Left kidney (tissue), 2 donors: ENCODE results near the gene TGFB2. TPM values are rescaled to one million over a fixed set of nuclear protein-coding genes. Genes with fewer than 3 reads are reported as not detected.

ENCODE experiments used
- DNase-seq: peaks from one replicate; pipeline ENCODE4 v3.0.0-alpha.2; 2013
- polyA plus RNA-seq: library from polyadenylated mRNA; unstranded; fragments of 120-200 nt; gene quantifications from one replicate; pipeline ENCODE4 v1.2.1, GENCODE V29; 2013; ENCODE audit not compliant: insufficient read length

The TGFB2 gene
- polyA plus RNA-seq, 1 donor = 14.0 TPM

DNA sequence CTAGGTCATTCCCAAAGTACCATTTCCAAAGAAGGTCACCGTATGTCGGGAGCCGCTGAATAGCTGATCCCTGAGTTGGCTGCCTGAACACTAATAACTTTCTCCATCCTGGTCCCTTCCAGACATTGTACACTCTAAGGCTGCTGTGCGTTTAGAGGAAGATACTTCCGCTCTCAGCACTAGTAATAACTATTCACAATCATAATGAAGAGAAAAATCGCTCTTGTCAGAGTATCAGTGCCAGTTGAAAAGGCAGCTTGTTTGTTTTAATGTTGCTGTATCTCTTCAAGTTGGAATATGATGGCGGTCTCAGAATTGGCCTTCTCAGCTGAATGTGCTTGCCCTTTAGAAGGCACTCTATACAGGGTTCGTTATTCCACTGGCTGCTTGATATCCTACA, 43.5 kb downstream of the TGFB2 start:
- no peak for DNase-seq

GRCh38 chr1:218390618-218391017, 45.5 kb downstream of the TGFB2 start:
- DNase-seq = no peak

DNA sequence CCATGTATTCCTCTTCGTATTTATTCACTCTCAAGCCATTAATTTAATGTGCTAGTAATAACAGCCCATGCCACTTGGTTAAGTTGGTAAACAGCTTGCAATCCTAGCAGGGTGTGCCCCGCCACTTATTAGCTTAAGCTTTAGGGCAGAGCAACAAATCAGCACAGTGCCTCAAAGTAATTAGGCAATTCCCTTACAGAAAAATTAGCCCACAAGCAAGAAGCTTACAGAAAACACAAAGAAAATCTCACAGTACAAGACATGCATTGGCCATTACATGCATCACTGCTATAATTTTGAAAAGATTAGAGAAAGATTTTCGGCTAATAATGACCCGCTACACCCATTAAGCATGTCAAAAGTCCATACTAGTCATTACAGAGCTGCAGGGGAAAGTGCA, 47.6 kb downstream of the TGFB2 start:
- DNase-seq = no peak

DNA sequence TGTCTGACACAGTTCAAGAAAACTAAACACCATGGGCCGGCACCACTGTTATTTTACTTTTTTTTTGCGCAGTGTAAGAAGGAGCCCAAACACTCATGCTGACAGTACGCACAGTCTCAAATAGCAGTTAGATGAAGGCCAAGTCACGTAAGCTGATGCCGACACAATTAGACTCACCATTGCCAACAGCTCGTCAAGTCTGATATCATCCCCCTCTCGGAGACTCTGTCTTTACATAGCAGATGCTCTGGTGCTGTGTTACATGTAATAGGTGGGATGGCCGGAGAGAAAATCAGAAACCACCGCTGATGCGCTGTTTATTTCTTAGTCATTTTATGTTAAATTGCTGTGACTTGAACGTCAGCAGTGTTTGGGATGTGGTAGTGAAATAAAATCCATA, 49.3 kb downstream of the TGFB2 start:
- no peak for DNase-seq

DNA sequence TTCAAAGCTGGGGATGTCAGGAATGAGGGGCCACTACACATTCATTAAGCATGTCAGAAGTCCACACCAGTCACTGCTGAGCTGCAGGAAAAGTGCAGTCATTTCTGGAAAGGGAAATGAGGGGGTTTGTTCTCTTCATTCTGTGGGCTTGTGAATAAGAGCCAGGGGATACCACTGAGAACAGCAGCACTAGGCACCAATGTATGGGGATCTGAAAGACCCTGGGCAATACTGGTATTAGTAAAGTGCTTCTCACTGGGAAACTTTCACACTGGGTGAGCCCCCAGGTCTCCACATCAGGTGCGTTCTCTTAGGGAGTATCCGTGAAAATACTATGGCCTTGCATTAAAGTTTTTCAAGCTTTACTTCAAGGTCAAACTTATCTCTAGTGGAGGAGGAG, 49.9 kb downstream of the TGFB2 start:
- no peak for DNase-seq

- no peak for DNase-seq
These were observed 50.8 kb downstream of the TGFB2 start for GRCh38 chr1:218395916-218396315.

- no peak for DNase-seq
These were observed 52.7 kb downstream of the TGFB2 start for GRCh38 chr1:218397752-218398339.

DNA sequence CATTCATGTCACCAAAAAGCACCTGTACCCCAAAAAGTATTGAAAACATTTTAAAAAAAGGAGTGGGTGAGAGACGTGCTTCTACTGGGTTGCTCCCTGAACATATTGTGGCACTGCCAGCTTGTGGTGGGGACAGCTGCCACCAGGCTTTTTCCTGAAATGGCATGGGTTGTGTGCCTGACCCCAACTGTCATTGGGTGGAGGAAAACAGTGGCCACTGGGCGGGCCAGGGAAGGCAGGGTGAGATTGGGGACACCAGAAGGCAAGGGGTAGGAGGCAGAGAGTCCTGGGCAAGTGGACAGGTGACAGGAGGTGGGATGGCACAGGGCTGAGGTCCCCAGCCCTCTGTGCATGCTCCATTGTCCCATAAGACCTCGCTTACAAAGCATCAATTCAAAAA, 55.5 kb downstream of the TGFB2 start:
- no peak for DNase-seq

DNA sequence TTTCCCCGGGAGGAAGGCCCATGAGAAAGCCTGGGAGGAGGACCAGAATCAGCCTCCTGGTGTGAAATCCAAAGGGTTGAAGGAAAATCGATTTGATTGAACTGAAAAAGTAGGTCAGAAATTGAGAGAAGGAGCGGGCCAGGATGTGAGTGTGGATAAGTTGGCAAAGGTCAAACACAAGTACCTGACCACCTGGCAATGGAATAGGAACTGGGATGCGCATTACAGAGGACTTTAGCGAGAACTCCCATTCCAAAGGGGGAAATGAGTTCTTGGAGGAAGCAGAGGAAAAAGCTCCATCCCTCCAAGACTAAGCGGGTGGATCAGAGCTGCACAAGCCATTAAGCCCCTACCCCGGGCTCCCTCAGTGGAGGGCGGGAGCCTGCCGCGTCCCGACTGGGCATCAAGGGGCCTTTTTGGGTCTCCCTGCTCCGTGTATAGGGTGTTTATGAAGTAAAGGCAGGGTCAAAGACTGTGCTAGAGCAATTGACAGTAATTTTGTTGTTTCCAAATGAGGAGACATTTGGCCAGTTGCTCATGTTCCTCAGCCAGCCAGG, 56.4 kb downstream of the TGFB2 start:
- no peak for DNase-seq

GRCh38 chr1:218401998-218402785, 57.1 kb downstream of the TGFB2 start:
- DNase-seq = no peak

DNA sequence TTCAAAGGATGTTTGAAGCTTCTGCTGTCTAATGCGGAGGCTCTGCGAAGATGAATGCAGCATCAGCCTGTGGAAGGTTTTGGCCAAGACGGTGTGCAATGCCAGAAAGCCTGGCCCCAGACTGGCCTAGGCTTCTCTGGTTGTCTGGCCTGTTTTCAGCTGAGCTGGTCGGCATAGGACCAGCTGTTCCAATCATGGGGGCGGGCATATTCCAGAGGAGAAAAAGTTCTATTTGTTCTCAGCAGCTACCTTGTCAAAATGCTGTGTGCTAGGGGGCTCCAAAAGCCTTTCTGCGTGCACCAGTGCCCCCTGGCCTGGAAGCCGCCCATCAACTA, 57.6 kb downstream of the TGFB2 start:
- no peak for DNase-seq

GRCh38 chr1:218403300-218403699, 58.2 kb downstream of the TGFB2 start:
- DNase-seq = no peak

GRCh38 chr1:218407630-218408029, 62.5 kb downstream of the TGFB2 start:
- no peak for DNase-seq

DNA sequence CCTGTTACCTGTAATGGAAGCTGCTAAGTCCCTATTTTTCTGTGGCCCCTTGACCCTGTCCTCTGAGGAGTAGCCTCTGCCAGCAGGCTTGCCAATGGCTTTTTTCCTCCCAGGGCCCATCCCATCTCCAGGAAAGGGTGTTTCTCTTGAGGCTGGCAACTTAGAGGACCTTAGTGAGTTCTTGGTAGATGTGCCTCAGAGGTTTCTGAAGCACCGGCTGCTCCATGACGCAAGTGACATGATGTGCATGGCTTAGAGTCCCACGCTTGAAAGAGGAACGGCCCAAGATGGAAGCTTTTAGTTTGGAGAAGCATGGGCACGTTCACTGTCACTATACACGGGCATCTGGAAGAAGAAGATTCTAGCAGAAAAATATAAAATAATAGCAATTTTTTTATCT, 63.0 kb downstream of the TGFB2 start:
- DNase-seq = no peak

- DNase-seq = no peak
These were observed 63.8 kb downstream of the TGFB2 start for GRCh38 chr1:218408942-218409341.

GRCh38 chr1:218409946-218410510, 64.9 kb downstream of the TGFB2 start:
- DNase-seq = no peak

DNA sequence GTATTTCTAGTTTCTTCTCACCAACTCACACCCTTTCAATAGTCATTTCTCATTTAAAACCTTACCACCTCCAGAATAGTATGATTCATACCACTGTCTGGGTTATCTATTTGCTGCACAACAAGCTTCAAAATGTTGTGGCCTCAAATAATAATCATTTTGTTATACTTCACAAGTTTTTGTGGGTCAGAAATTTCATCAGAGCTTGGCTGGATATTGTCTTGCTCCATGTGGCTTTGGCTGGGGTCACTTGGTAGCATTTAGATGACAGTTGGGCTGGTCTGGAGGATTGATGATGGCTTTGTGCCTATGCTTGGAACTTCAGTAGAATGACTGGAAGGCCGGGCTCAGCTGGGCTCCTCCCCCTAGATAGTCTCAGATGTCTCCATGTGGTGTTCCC, 66.0 kb downstream of the TGFB2 start:
- no peak for DNase-seq

DNA sequence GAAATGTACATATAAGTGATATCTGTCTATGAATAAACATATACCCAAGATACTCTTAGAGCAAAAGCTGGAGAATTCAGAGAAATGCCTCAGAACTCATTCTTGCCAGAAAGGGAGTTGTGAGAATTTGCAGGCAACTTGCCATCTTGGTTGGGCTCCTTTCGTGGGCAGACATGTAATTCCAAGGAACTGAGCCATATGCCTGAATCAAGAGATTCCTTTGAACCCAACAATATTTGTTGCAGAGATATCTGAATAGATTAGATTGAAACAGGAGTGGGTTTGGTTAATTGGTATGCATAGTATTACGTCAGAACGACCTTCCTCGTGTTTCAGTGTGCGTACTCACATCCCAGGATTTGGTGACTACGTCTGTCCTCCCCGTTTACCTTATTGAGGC, 67.0 kb downstream of the TGFB2 start:
- no peak for DNase-seq

DNA sequence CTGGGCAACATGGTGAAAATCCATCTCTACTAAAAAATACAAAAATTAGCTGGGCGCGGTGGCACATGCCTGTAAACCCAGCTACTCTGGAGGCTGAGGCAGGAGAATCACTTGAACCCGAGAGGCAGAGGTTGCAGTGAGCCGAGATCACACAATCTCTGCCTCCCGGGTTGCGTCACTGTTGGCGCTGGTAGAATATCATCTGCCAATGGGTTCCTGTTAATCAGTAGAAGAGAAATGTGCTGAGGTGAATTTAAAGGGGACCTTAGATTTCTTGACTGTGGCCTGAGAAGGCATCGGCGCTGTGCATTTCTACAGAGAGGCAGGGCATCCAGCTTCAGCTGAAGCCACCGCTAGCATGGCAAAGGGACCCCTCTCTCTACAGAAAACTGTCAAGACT, 68.0 kb downstream of the TGFB2 start:
- no peak for DNase-seq

DNA sequence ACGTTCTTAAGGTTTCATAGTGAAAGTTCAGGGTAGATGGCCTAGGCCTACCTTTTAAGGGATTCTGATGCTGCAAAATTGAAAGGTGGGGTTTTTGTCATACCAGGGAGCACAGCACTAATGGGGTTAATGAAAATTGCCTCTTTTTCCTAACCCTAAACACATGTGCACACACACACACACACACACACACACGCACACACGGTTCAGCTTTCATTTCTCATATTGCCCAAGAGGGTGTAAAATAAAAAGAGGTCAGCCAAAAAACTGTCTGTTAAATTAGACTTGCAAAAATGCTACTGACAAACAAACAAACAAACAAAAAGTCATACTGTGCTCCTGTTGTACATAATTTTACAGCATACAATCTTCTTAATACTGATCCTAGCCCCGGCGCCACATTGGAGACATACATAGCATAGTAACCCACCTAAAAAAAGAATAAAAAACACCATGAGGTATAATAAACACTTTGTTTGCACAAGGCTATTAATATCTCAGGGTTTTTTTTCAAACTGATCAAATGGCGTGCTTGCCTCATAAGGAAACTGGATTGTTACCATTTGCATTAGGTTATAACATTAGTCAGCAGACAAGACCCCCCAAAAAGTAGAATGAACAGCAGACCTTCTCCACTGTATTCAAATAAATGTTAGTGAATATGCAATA, 69.1 kb downstream of the TGFB2 start:
- DNase-seq = no peak

DNA sequence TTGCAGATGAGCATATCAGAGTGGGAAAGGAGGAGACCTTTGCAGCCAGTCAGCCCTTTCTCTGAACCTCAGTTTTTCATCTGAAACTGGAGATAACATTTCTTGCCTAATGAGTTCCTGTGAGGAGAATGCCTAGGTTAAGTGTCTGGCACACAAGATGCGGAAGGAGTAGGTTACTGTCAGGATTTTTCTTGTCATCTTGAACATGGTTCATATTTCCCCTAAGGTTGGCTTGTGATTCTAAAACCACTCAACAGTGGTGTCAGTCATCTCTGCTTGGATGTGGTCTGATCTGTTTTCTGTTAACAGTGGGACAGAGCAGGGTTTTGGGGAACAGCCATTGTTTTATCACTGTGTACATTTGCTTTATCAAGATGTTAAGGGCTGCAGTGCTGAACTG, 70.6 kb downstream of the TGFB2 start:
- DNase-seq = no peak

DNA sequence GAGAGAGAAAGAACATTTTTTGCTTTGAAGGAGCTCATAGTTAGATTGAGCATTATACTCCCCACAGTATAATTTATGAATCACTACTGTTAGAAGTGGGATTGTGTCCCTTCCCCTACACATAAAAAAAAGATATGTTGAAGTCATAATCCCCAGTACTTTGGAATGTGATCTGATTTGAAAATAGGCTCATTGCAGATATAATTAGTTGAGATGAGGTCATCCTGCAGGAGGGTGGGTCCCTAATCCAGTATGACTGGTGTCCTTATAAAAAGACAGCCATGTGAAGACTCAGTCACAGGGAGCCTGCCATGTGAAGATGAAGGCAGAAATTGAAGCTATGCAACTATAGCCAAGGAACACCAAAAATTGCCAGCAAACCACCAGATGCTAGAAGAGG, 76.4 kb downstream of the TGFB2 start:
- DNase-seq = no peak

- no peak for DNase-seq
These were observed 79.4 kb downstream of the TGFB2 start for GRCh38 chr1:218424502-218424901.
